Osteocyte (in vitro differentiated cells): ENCODE results near the gene PYGB. TPM values are rescaled to one million over a fixed set of nuclear protein-coding genes. Genes with fewer than 3 reads are reported as not detected.
A peak's percentile ranks its signal among the peaks of the same experiment; 100 is the strongest.

Experiments
- DNase-seq: peaks from one replicate; pipeline ENCODE4 v3.0.0; 2021; ENCODE audit warnings: mixed read lengths; ENCODE audit not compliant: unreplicated experiment; ENCODE audit errors: extremely low spot score
- H3K27ac Mint-ChIP-seq: one replicate; pipeline ENCODE4 v1.8.0; 2021; ENCODE audit warnings: mild to moderate bottlenecking, mixed read lengths; ENCODE audit not compliant: unreplicated experiment
- H3K27me3 Mint-ChIP-seq: one replicate; pipeline ENCODE4 v1.8.0; 2021; ENCODE audit warnings: mixed read lengths; ENCODE audit not compliant: unreplicated experiment
- H3K36me3 Mint-ChIP-seq: one replicate; pipeline ENCODE4 v1.8.0; 2021; ENCODE audit warnings: mixed read lengths; ENCODE audit not compliant: unreplicated experiment
- H3K4me1 Mint-ChIP-seq: one replicate; pipeline ENCODE4 v1.8.0; 2021; ENCODE audit warnings: mixed read lengths; ENCODE audit not compliant: unreplicated experiment
- H3K4me3 Mint-ChIP-seq: one replicate; pipeline ENCODE4 v1.8.0; 2021; ENCODE audit warnings: mild to moderate bottlenecking, moderate library complexity, mixed read lengths; ENCODE audit not compliant: unreplicated experiment
- H3K9me3 Mint-ChIP-seq: one replicate; pipeline ENCODE4 v1.8.0; 2021; ENCODE audit warnings: mixed read lengths; ENCODE audit not compliant: unreplicated experiment
- CTCF ChIP-seq: fragments of 200-600 bp; sonication (generic); IDR thresholded peaks from 2 replicates; pipeline ENCODE4 v1.5.0; 2021; ENCODE audit warnings: antibody characterized with exemption, mild to moderate bottlenecking, moderate library complexity
- total RNA-seq: library from RNA; stranded (reverse); gene quantifications from 2 replicates; pipeline ENCODE4 v1.2.1, GENCODE V29; 2021

The PYGB gene
- total RNA-seq, 1 donor from 2014 or later = 234 TPM

GRCh38 chr20:25226433-25227316 lies 21.2 kb upstream of the PYGB start:
- Mint-ChIP-seq H3K9me3 (no peaks in the 10 kb centered on the region), H3K4me1 (peaks cover 63% of the 10 kb centered on the region), H3K36me3 (peaks cover 5% of the 10 kb centered on the region), H3K4me3 (no peak overlapping the region), H3K27ac (peak overlapping the region; percentile 84), H3K27me3 (no peaks in the 10 kb centered on the region)
- DNase-seq = no peak
- no peak for TF ChIP-seq CTCF

GRCh38 chr20:25227317-25227831 lies 20.5 kb upstream of the PYGB start:
- no peaks in the 10 kb centered on the region for H3K9me3 Mint-ChIP-seq
- no peaks in the 10 kb centered on the region for H3K27me3 Mint-ChIP-seq
- DNase-seq = no peak
- peaks cover 60% of the 10 kb centered on the region for H3K4me1 Mint-ChIP-seq
- H3K36me3 Mint-ChIP-seq = peaks cover 2% of the 10 kb centered on the region
- H3K27ac Mint-ChIP-seq = peak overlapping the region; percentile 84
- TF ChIP-seq CTCF = no peak
- H3K4me3 Mint-ChIP-seq = no peak overlapping the region

GRCh38 chr20:25229486-25230165 lies 18.3 kb upstream of the PYGB start:
- TF ChIP-seq CTCF = no peak
- Mint-ChIP-seq H3K4me3 (no peak overlapping the region), H3K27me3 (no peaks in the 10 kb centered on the region), H3K4me1 (peaks cover 58% of the 10 kb centered on the region), H3K27ac (peak overlapping the region; percentile 31), H3K9me3 (no peaks in the 10 kb centered on the region), H3K36me3 (peaks cover 2% of the 10 kb centered on the region)
- no peak for DNase-seq

- Mint-ChIP-seq H3K4me3 (no peak overlapping the region), H3K9me3 (no peaks in the 10 kb centered on the region), H3K27ac (peak overlapping the region; percentile 31), H3K27me3 (no peaks in the 10 kb centered on the region), H3K36me3 (peaks cover 2% of the 10 kb centered on the region), H3K4me1 (peaks cover 64% of the 10 kb centered on the region)
- no peak for DNase-seq
- no peak for TF ChIP-seq CTCF
Measured at GRCh38 chr20:25230166-25230831, 17.6 kb upstream of the PYGB start.
